SK-N-DZ (cell line): Measurements from ENCODE around the gene TAS1R1.

Experiments used
- DNase-seq: peaks from one replicate; pipeline ENCODE4 v3.0.0-alpha.2; 2015; ENCODE audit warnings: low spot score

TAS1R1 gene

GRCh38 chr1:6570987-6571386 is 15.9 kb downstream of the TAS1R1 start:
- no peak for DNase-seq

- DNase-seq, result no peak
Measured at GRCh38 chr1:6572653-6573383, 17.7 kb downstream of the TAS1R1 start.

GRCh38 chr1:6574025-6574620 is 19.0 kb downstream of the TAS1R1 start:
- no peak for DNase-seq

GRCh38 chr1:6574818-6575217 is 19.7 kb downstream of the TAS1R1 start:
- no peak for DNase-seq

- DNase-seq, result no peak
Measured at GRCh38 chr1:6577831-6578525, 22.9 kb downstream of the TAS1R1 start.

GRCh38 chr1:6578624-6579373 is 23.7 kb downstream of the TAS1R1 start:
- DNase-seq, result no peak

GRCh38 chr1:6579374-6580118 is 24.4 kb downstream of the TAS1R1 start, which contains the start of gene ZBTB48:
Gene ZBTB48 (plus strand): TSS chr1:6579994. CDS start chr1:6580610, 616 bp downstream.
- DNase-seq, result peak; percentile 92

- no peak for DNase-seq
Measured at GRCh38 chr1:6580119-6580592, 25.0 kb downstream of the TAS1R1 start.

- no peak for DNase-seq
Measured at GRCh38 chr1:6580593-6581409, 25.7 kb downstream of the TAS1R1 start.

- no peak for DNase-seq
Measured at GRCh38 chr1:6581561-6582305, 26.6 kb downstream of the TAS1R1 start.

GRCh38 chr1:6582370-6582769 is 27.3 kb downstream of the TAS1R1 start:
- DNase-seq, result no peak

- DNase-seq, result no peak
Measured at GRCh38 chr1:6584126-6585080, 29.3 kb downstream of the TAS1R1 start.

GRCh38 chr1:6585081-6585722 is 30.1 kb downstream of the TAS1R1 start:
- DNase-seq, result no peak

- DNase-seq, result no peak
Measured at GRCh38 chr1:6585841-6586240, 30.7 kb downstream of the TAS1R1 start.

- no peak for DNase-seq
Measured at GRCh38 chr1:6586404-6586816, 31.3 kb downstream of the TAS1R1 start.

GRCh38 chr1:6587261-6588005 is 32.3 kb downstream of the TAS1R1 start:
- no peak for DNase-seq
